ENCODE measurements around the gene CACNA2D2.

Gene CACNA2D2

GRCh38 chr3:50401978-50402595 is 101.3 kb downstream of the CACNA2D2 start:
- no peaks in the 10 kb centered on the region for H3K4me1 Mint-ChIP-seq (ENCODE audit: low read depth)
- H3K4me3 Mint-ChIP-seq, result no peak overlapping the region
- no peaks in the 10 kb centered on the region for H3K36me3 Mint-ChIP-seq (ENCODE audit: low read depth)
- H3K9me3 Mint-ChIP-seq, result no peaks in the 10 kb centered on the region
- no peaks in the 10 kb centered on the region for H3K27me3 Mint-ChIP-seq (ENCODE audit: low read depth)
- H3K27ac Mint-ChIP-seq, result no peak overlapping the region

- H3K36me3 Mint-ChIP-seq (ENCODE audit: low read depth), result no peaks in the 10 kb centered on the region
- peaks cover 4% of the 10 kb centered on the region for H3K4me1 Mint-ChIP-seq (ENCODE audit: low read depth)
- H3K4me3 Mint-ChIP-seq, result no peak overlapping the region
- no peak overlapping the region for H3K27ac Mint-ChIP-seq
- H3K9me3 Mint-ChIP-seq, result no peaks in the 10 kb centered on the region
- no peaks in the 10 kb centered on the region for H3K27me3 Mint-ChIP-seq (ENCODE audit: low read depth)
Measured at GRCh38 chr3:50396502-50396901, 106.9 kb downstream of the CACNA2D2 start.

DNA sequence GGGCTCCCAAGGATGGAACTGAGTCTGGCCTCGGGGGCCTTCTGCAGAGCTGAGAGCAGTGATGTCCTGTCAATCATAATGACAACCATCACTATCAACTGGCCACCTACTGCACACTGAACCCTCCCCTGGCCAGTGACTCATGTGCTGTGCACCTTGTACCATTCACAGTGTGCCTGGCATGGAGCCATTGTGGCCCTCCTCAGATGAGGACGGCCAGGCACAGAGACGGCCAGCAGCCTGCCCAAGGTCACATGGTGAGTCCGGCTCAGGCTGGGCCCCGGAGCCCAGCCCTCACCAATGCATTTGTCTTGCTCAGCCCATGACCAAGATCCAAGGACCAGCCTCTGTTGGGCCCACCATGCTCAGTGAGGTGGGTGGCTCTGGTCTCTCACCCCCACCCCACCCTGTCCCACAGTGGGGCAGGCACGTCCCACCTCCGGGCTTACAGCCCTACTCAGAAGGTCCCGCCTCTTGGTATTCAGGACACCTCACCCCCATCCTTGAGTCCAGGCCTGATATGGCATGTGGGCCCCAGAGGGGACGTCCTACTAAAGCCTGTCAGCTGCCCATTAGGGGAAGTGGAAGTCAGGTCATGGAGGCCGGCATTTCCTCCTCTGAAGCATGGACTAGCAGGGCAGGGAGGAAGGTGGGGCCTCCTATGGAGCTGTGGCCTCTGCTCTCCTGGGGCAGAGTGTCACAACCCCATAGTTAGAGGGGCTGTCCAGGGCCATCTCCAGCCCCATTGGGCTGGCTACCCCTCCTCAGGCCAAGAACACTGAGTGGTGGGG is 108.2 kb downstream of the CACNA2D2 start:
- Mint-ChIP-seq H3K27me3 (ENCODE audit: low read depth) (no peaks in the 10 kb centered on the region), H3K36me3 (ENCODE audit: low read depth) (no peaks in the 10 kb centered on the region), H3K27ac (no peak overlapping the region), H3K4me1 (ENCODE audit: low read depth) (peaks cover 4% of the 10 kb centered on the region), H3K4me3 (no peak overlapping the region), H3K9me3 (no peaks in the 10 kb centered on the region)

DNA sequence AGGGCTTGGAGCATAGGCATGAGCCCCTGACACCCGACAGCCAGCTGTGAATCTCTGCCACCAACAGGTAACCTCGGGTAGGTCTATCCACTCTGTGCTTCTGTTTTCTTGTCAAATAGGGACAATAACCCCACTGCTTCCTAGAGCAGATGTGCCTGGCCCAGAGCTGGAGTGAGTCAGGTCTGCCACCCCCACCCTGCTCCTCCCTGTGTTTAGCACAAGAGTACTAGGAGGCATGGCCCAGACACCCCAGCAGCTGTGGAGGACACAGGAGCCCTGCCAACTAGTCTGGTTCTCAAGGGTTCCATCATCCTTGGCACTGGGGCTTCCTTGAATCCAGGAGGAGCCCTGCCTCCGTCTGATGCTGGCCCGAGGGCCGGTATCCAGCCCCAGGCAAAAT is 110.4 kb downstream of the CACNA2D2 start:
- Mint-ChIP-seq H3K4me3 (no peak overlapping the region), H3K36me3 (ENCODE audit: low read depth) (no peaks in the 10 kb centered on the region), H3K9me3 (no peaks in the 10 kb centered on the region), H3K27me3 (ENCODE audit: low read depth) (no peaks in the 10 kb centered on the region), H3K27ac (no peak overlapping the region), H3K4me1 (ENCODE audit: low read depth) (peaks cover 4% of the 10 kb centered on the region)

DNA sequence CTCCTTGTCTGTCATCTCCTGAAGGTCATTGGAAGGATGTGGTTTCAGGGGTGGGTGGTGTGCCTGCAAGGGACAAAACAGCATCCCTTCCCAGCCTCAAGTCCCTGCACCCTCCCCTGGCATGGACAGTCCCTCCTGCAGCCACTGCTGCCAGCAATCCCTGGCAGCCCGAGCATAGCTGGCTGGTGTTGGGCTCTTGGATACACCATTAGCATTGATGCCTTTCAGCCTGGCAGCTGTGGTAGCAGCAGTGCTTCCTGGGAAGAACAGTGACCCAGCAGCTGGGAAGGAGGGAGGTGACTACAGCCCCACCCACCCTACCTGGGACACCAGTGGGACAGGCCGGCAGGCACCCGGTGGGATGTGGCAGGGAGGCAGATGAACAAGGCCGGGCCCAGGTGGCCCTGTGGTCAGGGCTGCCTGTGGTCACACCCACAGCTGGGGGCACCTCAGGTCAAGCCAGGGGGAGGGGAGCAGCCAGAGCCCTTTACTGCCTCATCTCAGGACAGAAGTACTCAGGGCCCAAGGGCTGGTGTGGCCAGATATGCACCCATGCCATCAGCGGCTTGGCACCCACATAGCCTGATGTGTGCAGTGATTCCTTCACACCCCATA is 111.2 kb downstream of the CACNA2D2 start:
- Mint-ChIP-seq H3K9me3 (no peaks in the 10 kb centered on the region), H3K27ac (peak overlapping the region; percentile 60), H3K4me3 (no peak overlapping the region), H3K27me3 (ENCODE audit: low read depth) (no peaks in the 10 kb centered on the region), H3K4me1 (ENCODE audit: low read depth) (peaks cover 4% of the 10 kb centered on the region), H3K36me3 (ENCODE audit: low read depth) (no peaks in the 10 kb centered on the region)

- H3K4me3 Mint-ChIP-seq, result no peak overlapping the region
- H3K9me3 Mint-ChIP-seq, result no peaks in the 10 kb centered on the region
- no peaks in the 10 kb centered on the region for H3K27me3 Mint-ChIP-seq (ENCODE audit: low read depth)
- no peak overlapping the region for H3K27ac Mint-ChIP-seq
- no peaks in the 10 kb centered on the region for H3K36me3 Mint-ChIP-seq (ENCODE audit: low read depth)
- peaks cover 4% of the 10 kb centered on the region for H3K4me1 Mint-ChIP-seq (ENCODE audit: low read depth)
Measured at GRCh38 chr3:50390508-50391224, 112.8 kb downstream of the CACNA2D2 start.

DNA sequence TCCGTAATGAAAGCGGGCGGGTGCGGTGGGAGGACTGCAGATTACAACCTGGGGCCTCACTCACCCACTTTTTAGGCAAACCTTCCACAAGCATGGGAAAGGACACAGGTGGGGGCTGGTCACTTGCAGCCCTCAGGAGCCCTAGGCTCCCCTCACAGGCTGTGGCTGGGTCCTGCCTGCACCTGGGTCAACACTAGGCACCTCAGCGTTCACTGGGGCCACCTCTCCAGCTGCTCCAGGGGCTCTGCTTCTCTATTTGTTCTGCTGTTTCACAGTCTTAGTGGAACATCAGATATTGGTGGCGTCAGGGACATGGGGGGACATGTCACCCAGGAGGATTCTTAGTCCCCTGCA is 114.0 kb downstream of the CACNA2D2 start:
- Mint-ChIP-seq H3K27me3 (ENCODE audit: low read depth) (no peaks in the 10 kb centered on the region), H3K27ac (no peak overlapping the region), H3K4me3 (no peak overlapping the region), H3K4me1 (ENCODE audit: low read depth) (peaks cover 4% of the 10 kb centered on the region), H3K9me3 (no peaks in the 10 kb centered on the region), H3K36me3 (ENCODE audit: low read depth) (no peaks in the 10 kb centered on the region)

DNA sequence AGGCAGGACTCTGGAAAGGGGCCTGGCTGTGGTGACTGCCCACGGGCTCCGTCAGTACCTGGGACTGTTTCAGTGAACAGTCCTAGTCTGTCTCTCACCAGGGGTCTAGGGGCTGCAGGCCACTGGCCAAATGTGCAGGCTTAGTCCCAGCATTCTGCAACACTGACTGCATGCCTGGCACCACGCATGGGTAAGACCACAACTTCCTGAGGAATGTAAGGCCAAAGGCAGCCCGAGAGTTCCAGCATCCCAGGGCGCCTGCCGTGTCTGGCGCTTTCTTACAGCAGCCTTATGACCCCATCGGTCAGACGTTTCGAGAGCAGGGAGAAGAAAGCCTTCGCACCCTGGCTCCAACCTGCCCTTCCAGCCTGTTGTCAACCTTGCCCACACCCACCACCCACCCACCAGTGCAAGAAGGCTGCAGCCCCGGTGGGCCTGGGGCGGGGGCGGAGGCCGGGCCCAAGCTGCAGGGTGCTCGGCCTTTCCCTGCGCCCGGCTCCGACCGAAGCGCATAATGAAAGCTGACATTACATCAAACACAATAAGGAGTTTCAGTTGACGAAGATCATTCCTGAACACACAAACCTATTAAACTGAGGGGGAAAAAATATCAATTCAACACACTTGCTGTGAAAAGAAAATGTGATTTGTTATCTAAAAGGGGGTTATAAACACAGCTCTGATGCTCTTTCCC is 114.6 kb downstream of the CACNA2D2 start:
- H3K27ac Mint-ChIP-seq, result no peak overlapping the region
- H3K9me3 Mint-ChIP-seq, result no peaks in the 10 kb centered on the region
- H3K4me1 Mint-ChIP-seq (ENCODE audit: low read depth), result peaks cover 4% of the 10 kb centered on the region
- no peaks in the 10 kb centered on the region for H3K36me3 Mint-ChIP-seq (ENCODE audit: low read depth)
- H3K4me3 Mint-ChIP-seq, result no peak overlapping the region
- no peaks in the 10 kb centered on the region for H3K27me3 Mint-ChIP-seq (ENCODE audit: low read depth)

- no peaks in the 10 kb centered on the region for H3K27me3 Mint-ChIP-seq (ENCODE audit: low read depth)
- no peak overlapping the region for H3K27ac Mint-ChIP-seq
- no peaks in the 10 kb centered on the region for H3K36me3 Mint-ChIP-seq (ENCODE audit: low read depth)
- H3K4me1 Mint-ChIP-seq (ENCODE audit: low read depth), result peaks cover 4% of the 10 kb centered on the region
- H3K9me3 Mint-ChIP-seq, result no peaks in the 10 kb centered on the region
- no peak overlapping the region for H3K4me3 Mint-ChIP-seq
Measured at GRCh38 chr3:50388016-50388719, 115.3 kb downstream of the CACNA2D2 start.

- Mint-ChIP-seq H3K4me1 (ENCODE audit: low read depth) (no peaks in the 10 kb centered on the region), H3K36me3 (ENCODE audit: low read depth) (no peaks in the 10 kb centered on the region)
Measured at GRCh38 chr3:50385754-50386153, 117.7 kb downstream of the CACNA2D2 start.

GRCh38 chr3:50383750-50384149 is 119.7 kb downstream of the CACNA2D2 start:
- Mint-ChIP-seq H3K4me3 (no peak overlapping the region), H3K4me1 (ENCODE audit: low read depth) (no peaks in the 10 kb centered on the region), H3K9me3 (no peaks in the 10 kb centered on the region), H3K36me3 (ENCODE audit: low read depth) (no peaks in the 10 kb centered on the region), H3K27ac (no peak overlapping the region), H3K27me3 (ENCODE audit: low read depth) (no peaks in the 10 kb centered on the region)

More at GRCh38 chr3:50385754-50386153, 117.7 kb downstream of the CACNA2D2 start:
- Mint-ChIP-seq H3K9me3 (no peaks in the 10 kb centered on the region), H3K27me3 (ENCODE audit: low read depth) (no peaks in the 10 kb centered on the region), H3K27ac (no peak overlapping the region), H3K4me3 (no peak overlapping the region)

DNA sequence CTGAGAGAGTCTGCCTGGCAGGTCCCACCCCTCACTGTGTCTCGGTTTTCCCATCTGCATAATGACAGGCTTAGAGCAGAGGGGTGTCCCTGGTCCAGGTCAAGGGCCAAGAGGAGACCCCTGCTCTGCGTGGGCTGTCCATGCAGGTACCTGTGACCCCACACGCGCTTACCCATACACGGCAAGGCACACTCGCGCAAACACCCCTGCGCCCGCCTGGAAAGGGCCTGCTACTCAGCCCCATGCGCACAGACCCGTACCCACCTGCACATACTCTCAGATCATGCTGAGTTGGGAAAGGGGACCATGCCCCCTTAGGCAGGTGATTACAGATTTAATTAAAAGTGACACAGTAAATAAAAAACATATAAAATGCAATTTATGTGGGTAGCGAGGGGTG is 120.7 kb downstream of the CACNA2D2 start:
- no peaks in the 10 kb centered on the region for H3K36me3 Mint-ChIP-seq (ENCODE audit: low read depth)
- no peak overlapping the region for H3K4me3 Mint-ChIP-seq
- no peaks in the 10 kb centered on the region for H3K27me3 Mint-ChIP-seq (ENCODE audit: low read depth)
- no peaks in the 10 kb centered on the region for H3K4me1 Mint-ChIP-seq (ENCODE audit: low read depth)
- H3K27ac Mint-ChIP-seq, result no peak overlapping the region
- H3K9me3 Mint-ChIP-seq, result no peaks in the 10 kb centered on the region

DNA sequence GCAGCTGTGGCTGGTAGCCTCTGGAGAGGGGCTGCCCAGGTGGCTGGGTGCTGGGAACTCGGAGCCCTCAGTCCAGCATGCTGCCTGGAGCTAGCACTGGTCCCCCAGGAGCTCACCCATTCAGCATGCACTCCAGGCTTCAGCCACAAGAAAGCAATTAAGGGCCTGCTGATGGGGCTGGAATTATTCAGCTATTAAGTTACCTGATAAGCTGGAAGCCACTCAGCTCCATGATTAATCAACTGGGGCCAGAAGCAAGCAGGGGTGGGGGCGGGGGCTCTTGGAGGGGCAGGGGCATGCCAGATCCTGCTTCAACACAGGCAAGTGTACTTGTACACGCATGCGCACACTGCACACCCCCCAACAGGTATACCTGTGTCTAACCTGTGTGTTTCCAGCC is 122.1 kb downstream of the CACNA2D2 start:
- Mint-ChIP-seq H3K36me3 (ENCODE audit: low read depth) (no peaks in the 10 kb centered on the region), H3K4me3 (no peak overlapping the region), H3K27me3 (ENCODE audit: low read depth) (no peaks in the 10 kb centered on the region), H3K27ac (no peak overlapping the region), H3K4me1 (ENCODE audit: low read depth) (no peaks in the 10 kb centered on the region), H3K9me3 (no peaks in the 10 kb centered on the region)

All from T-helper 1 cell treated with Interleukin-12 subunit alpha and Interleukin-12 subunit beta and Interleukin-4 antibody, amounts not matched to agents 30 μg/mL and 1 μg/mL, for 36 hours (primary cell).